ENCODE data around the gene RPS6KA1.
"Not testable (repeated sequence)": the region's sequence is repeated elsewhere in the genome, so short reads cannot be mapped to it uniquely, and the experiment has no call there.

Gene RPS6KA1

GRCh38 chr1:26602378-26602959 is 72.9 kb downstream of the RPS6KA1 start:
- DNase-seq (ENCODE audit: low read depth), result no peak

GRCh38 chr1:26603856-26604255 is 74.3 kb downstream of the RPS6KA1 start:
- DNase-seq (ENCODE audit: low read depth), result no peak

- DNase-seq (ENCODE audit: low read depth), result no peak
Observed at GRCh38 chr1:26607186-26607585, 77.6 kb downstream of the RPS6KA1 start.

GRCh38 chr1:26608895-26609294 is 79.3 kb downstream of the RPS6KA1 start:
- DNase-seq (ENCODE audit: low read depth), result no peak

- DNase-seq (ENCODE audit: low read depth), result no peak
Observed at GRCh38 chr1:26610781-26611180, 81.2 kb downstream of the RPS6KA1 start.

GRCh38 chr1:26612627-26613026 is 83.1 kb downstream of the RPS6KA1 start:
- not testable (repeated sequence) for DNase-seq (ENCODE audit: low read depth)

GRCh38 chr1:26614655-26615411 is 85.3 kb downstream of the RPS6KA1 start:
- no peak for DNase-seq (ENCODE audit: low read depth)

GRCh38 chr1:26616881-26617280 is 87.3 kb downstream of the RPS6KA1 start:
- DNase-seq (ENCODE audit: low read depth), result no peak

GRCh38 chr1:26618561-26618960 is 89.0 kb downstream of the RPS6KA1 start:
- no peak for DNase-seq (ENCODE audit: low read depth)

All from activated T-helper 1 cell treated with Interleukin-2 at 50 U/mL for 16 hours (primary cell).